NCI-H1092 treated with DMSO at 0.1 percent for 48 hours (cell line): ENCODE data around the gene CCDC188.
"Not testable (repeated sequence)": the region's sequence is repeated elsewhere in the genome, so short reads cannot be mapped to it uniquely, and the experiment has no call there.

ENCODE experiments used
- DNase-seq: peaks from one replicate; lab custom pipeline; 2025; lab: John Stamatoyannopoulos, UW

Gene CCDC188

GRCh38 chr22:20170170-20170569 lies 19.3 kb upstream of the CCDC188 start:
- no peak for DNase-seq

GRCh38 chr22:20169253-20169822 lies 18.5 kb upstream of the CCDC188 start:
- DNase-seq, result no peak

- DNase-seq, result no peak
Measured at GRCh38 chr22:20167643-20168322, 16.9 kb upstream of the CCDC188 start.

- no peak for DNase-seq
Measured at GRCh38 chr22:20166703-20167102, 15.8 kb upstream of the CCDC188 start.

- no peak for DNase-seq
Measured at GRCh38 chr22:20165913-20166312, 15.1 kb upstream of the CCDC188 start.

- DNase-seq, result no peak
Measured at GRCh38 chr22:20165421-20165820, 14.6 kb upstream of the CCDC188 start.

GRCh38 chr22:20164863-20165262 lies 14.0 kb upstream of the CCDC188 start:
- DNase-seq, result no peak

- DNase-seq, result no peak
Measured at GRCh38 chr22:20160041-20160440, 9.2 kb upstream of the CCDC188 start.

- not testable (repeated sequence) for DNase-seq
Measured at GRCh38 chr22:20159531-20159930, 8.7 kb upstream of the CCDC188 start.

- no peak for DNase-seq
Measured at GRCh38 chr22:20159076-20159475, 8.2 kb upstream of the CCDC188 start.

- no peak for DNase-seq
Measured at GRCh38 chr22:20158391-20159036, 7.7 kb upstream of the CCDC188 start.

- no peak for DNase-seq
Measured at GRCh38 chr22:20157430-20158183, 6.8 kb upstream of the CCDC188 start.

- DNase-seq, result peak; percentile 63
Measured at GRCh38 chr22:20156611-20157429, 6.0 kb upstream of the CCDC188 start.

- no peak for DNase-seq
Measured at GRCh38 chr22:20156042-20156389, 5.2 kb upstream of the CCDC188 start.

- DNase-seq, result peak; percentile 91
Measured at GRCh38 chr22:20155330-20156041, 4.6 kb upstream of the CCDC188 start.

GRCh38 chr22:20154602-20155187 lies 3.8 kb upstream of the CCDC188 start:
- no peak for DNase-seq

- no peak for DNase-seq
Measured at GRCh38 chr22:20153945-20154344, 3.1 kb upstream of the CCDC188 start.

GRCh38 chr22:20152464-20152890 lies 1.6 kb upstream of the CCDC188 start:
- no peak for DNase-seq

- no peak for DNase-seq
Measured at GRCh38 chr22:20151276-20151588, 377 bp upstream of the CCDC188 start.

GRCh38 chr22:20149257-20150250 lies 1.3 kb downstream of the CCDC188 start:
- DNase-seq, result no peak
